H4 (cell line): Measurements from ENCODE around the gene TLR4. TPM values are rescaled to one million over a fixed set of nuclear protein-coding genes. Genes with fewer than 3 reads are reported as not detected.
A peak's percentile ranks its signal among the peaks of the same experiment; 100 is the strongest.

Experiments
- DNase-seq: peaks from one replicate; pipeline ENCODE4 v3.0.0-alpha.2; 2015; ENCODE audit warnings: low spot score
- total RNA-seq: library from RNA; depleted of rRNA; stranded (reverse); fragments of >200 nt; shearing (Covaris generic); gene quantifications from 2 replicates; pipeline ENCODE4 v1.2.3, GENCODE V29; 2014

Gene TLR4
- total RNA-seq, 1 experiment from 2014 or later: 7.5 TPM

DNA sequence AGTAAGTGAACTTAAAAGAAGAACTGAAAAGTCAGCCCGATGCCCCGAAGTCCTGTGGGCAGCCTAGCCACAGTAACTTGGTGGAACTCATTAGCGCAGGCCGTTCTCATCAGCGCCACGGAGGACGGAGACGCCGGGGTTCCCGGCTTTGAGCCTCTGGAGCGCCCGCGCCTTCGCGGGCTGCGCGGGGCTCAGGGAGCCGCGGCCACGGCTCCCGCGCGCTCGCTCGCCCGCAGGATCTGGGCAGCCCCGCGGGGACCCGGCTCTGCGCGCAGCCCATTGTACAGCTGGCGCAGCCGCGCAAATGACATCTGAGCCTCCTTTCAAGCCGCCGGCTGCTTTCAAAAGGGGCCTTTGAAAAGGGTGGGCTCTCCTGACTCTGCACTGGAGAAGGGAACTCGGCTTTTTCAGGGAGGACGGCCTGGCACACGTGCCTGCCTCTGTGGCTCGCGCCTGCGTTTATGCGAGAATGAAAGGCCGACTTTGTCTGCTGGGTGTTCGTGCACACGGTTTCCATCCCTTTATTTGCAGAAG, 40.7 kb downstream of the TLR4 start:
- DNase-seq: no peak

DNA sequence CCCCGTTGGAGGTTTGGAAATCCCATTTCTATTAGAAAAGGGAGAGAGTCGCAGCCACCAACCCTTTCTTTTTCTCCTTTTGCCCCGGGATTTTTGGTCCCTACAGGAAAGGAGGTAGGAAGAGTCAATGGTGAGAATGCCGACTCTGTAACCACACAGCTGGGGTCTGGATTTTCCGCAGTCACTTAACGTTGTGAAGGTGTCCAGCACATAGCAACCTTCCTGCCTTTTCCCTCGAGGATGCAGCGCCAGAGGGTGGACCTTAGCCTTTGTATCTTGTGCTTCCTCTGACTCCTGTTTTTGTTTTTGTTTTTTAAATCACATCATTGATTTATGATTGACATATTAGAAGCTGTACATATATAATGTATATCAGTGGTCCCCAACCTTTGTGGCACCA, 41.4 kb downstream of the TLR4 start:
- DNase-seq: no peak

DNA sequence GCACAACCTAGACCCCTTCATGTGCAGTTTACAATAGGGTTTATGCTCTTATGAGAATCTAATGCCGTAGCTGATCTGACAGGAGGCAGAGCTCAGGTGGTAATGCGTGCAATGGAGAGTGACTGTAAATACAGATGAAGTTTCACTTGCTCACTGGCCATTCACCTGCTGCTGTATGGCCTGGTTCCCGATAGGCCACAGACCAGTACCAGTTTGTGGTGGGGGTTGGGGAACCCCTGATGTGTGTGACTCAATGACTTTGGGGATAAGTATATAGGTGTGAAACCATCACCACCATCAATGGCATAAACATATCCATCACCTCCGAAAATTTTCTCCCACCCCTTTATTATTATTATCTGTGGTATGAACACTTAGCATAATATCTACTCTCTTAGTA, 42.1 kb downstream of the TLR4 start:
- DNase-seq: no peak

DNA sequence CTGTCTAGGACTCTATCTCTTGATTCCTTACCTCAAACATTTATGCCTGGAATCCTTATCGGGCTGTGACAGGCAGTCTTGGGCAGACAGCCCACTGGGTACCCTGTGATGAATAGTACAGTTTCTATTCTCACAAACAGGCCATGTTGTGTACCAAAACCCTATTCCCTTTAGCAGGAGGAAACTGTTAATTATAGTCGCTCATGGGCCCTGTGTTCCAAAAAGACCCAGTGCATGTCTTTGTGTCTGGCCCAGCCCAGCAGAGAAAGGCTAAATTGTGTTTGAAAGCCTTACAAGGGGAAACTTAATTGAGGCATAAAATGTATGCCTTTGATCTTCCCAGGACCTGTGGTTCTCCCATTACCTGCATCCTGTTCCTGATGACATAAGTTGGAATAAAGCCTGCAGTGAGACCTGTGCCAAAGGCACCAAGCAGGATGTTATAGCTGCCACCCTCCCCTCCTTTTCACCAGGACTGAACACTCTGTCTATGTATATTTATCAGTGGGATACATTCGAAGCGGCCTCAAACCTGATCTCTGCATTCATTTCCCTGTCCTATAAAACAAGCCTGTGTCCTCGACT, 43.3 kb downstream of the TLR4 start:
- no peak for DNase-seq

DNA sequence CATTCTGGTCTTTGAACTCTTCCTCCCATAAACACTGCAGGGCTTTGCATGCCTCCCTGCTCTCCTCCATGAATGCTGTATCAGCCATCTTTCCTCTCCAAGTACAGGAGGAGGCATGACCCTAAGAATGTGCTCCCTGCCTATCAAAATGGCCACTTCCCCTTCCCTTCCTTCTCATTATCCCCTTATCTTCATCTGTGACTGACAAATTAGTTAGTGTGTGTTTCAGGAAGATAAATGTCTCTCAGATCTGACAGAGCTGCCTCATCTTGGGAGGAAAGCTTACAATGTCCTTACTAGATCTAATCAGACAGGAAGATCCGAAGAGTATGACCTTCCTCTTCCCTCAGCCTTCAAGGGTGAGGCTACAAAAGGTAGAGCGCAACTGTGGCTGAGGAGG, 46.2 kb downstream of the TLR4 start:
- no peak for DNase-seq

DNA sequence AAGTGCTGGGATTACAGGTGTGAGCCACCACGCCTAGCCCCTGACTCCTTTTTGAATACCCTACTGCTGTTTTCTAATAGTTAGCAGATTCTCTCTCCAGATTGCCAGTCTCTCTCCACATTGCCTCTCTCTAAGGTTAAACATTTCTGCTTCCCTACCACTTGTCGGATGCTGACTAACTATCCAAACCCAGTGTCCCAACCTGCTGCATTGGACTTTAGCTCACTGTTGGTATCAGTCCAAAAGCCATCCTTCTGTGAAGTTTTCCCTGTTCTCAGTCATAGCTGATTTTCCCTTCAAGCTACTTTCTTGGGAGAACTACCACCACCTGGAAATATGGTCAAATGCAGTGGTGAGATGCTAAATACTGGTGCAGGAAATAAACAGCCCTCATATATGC, 48.7 kb downstream of the TLR4 start:
- no peak for DNase-seq

DNA sequence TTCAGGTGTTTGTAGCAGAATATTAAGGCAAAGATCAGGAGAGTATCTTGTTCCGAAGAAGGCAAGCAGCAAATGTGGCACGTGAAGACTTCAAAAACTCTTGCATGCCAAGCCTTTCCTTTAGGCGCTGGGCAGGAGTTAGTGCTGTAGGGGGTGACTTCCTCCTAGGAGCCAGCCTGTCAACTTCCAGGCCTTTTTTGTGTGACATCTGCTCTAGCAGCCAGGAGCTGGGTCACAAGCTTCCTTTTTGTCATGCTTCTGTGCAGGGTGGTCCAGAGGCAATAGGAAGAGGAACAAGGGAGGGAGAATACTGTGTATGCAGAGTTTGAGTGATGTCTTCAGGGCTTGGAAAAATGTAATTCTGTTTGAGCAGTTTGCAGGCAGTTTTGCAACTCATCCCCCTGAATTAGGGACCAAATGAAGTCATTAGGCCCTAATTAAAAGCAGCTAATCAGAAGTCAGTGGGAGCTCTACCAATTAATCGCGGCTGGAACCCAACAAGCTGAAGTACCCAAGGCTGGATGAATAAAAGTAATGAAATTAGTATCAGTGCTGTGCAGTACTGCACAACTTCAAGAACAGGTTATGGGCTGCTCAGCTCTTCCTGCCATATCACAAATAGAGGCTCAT, 53.5 kb downstream of the TLR4 start:
- DNase-seq: no peak

DNA sequence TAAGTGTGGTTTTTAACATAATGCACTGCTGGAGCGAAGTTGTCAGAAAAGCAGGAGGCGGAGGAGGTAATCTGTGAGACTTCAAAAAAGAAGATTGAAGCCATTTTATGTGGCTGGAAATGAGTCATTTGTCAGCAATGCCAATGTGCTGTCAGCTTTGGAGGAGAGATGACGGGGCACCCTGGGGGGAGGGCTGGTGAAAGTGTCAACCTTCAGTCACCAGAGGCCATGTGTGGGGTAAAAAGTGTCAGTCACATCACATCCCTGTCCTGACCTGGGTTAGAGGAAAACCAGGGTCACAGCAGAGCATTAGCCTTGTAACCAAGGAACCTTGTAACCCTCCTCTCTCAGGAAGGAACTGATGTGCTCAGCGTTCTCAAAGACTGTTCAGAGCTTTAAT, 59.1 kb downstream of the TLR4 start:
- peak; percentile 38 for DNase-seq

DNA sequence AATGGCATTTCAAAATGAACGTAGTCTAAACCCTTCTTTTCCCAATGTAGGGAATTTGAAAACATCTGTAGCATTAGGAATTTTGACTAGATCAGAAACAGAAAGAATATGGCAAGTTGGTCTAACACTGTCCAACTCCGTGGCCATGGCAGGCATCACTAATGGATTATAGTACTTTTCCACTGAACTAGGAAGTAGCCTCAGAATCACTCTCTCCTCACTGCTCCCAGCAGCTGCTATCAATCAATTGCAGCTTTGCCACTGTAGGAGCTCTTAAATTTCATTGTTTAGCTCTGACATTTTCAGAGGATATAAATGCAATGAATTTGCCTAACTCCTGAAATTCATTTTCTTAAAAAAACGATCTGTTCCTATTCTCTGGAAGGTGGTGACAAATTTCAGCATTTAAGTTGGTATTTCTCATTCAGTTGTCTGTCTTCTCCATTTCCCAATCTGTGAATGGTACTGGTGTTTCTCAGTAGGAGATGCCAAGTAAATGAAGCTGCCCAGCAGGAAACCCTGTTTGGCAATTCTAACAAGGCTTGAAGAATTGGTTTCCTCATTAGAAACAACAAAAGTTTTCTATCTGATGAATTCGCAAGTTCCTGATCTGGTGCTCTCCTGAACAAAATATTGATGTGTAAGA, 64.7 kb downstream of the TLR4 start:
- no peak for DNase-seq

DNA sequence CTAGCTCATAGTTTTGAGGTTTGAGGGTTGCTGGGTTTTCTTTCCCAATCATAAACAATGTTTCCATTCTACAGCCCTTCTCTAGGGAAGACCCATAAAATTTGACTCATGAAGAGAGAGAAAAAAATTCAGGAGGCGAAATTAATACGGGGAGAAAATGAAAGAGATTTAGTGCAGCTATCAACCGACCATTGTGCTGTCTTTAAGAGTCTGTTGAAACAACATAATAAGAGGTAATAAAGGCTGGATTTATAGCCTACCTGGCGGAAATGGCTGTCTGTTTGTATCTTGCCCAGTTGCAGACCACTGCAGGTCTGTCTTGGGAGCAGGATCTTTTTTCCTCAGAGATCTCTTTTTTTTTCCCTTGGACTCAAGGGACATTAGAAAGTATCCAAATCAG, 66.9 kb downstream of the TLR4 start:
- no peak for DNase-seq

DNA sequence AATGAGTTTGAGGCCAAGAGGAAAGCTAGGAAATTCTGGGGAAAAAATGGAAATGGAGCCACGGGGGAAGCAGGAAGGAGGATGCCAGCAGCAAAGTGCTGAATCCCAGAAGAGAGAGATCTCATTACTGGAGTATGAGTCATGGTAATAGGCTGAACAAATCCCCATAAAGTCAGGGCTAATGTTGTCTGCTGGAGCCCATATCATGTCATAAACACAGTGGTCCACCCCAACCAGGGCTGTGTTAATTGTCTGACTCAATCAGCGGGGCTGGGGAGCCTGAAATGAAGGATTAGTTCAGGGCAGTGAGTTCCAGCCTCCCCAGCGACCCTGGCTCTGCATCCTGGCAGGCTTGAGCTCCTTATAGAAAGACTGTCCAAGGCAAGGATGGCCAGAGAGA, 68.8 kb downstream of the TLR4 start:
- peak; percentile 80 for DNase-seq
